Activated CD8-positive, alpha-beta memory T cell treated with anti-CD3 and anti-CD28 coated beads for 36 hours (primary cell): ENCODE measurements around the gene TNFSF4. TPM values are rescaled to one million over a fixed set of nuclear protein-coding genes. Genes with fewer than 3 reads are reported as not detected.

ENCODE experiments used
- CTCF ChIA-PET: fragments of 350-600 bp; sonication (Branson Sonifier 250); formaldehyde crosslinking; loops from one replicate; lab custom pipeline; 2021; ENCODE audit warnings: antibody characterized with exemption; lab: Charles Lee
- POLR2A ChIA-PET: fragments of 350-600 bp; sonication (Branson Sonifier 250); formaldehyde crosslinking; loops from one replicate; lab custom pipeline; 2021; ENCODE audit warnings: antibody characterized with exemption; lab: Charles Lee
- total RNA-seq, 2 experiments: library from RNA; stranded (reverse); gene quantifications; one replicate each; pipeline ENCODE4 v1.2.3, GENCODE V29; 2021

TNFSF4 gene
- total RNA-seq, 2 experiments from 2014 or later: 22.3 to 23.6 TPM

DNA sequence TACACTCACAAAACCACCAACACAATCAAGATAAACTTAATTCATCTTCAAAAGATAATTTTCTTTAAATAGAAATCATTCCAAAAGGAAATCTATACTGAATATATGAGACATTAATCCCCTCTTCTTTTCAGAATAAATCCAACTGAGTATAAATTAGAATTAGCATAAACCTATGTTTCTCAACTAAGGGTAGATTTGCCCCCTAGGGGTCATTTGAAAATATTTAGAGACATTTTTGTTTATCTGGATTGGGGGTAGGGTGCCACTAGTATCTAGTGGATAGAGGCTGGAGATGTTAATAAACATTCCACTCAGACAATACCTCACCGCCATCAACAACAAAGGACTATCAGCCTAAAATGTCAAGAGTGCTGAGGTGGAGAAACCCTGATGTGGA, 6.5 kb upstream of the TNFSF4 start:
- ChIA-PET POLR2A (no interaction called here), CTCF (no interaction called here)

DNA sequence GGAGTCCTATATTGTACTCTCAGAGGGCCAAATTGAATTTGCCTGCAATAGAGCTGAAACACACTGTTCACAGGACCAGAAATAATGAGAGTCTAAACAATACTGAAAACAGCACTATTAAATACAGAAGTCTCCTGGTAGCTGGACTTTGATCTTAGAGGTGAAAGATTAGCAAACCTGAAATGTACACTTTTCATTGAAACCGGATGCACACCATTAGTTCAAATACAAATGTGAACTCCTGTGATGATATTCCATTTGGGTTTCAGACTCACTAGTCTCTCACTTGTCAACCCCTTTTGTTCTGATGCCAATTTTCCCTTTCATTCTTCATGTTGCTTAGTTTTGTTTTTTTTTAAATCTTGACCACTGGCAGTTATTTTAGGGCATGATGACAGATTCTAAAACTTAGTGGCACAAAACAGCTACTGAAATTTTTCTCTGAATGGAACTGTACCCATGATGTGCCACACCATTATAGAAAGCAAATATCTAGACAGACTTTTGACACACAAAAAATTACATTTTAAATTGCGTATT, 5.9 kb upstream of the TNFSF4 start:
- ChIA-PET POLR2A (no interaction called here), CTCF (no interaction called here)

DNA sequence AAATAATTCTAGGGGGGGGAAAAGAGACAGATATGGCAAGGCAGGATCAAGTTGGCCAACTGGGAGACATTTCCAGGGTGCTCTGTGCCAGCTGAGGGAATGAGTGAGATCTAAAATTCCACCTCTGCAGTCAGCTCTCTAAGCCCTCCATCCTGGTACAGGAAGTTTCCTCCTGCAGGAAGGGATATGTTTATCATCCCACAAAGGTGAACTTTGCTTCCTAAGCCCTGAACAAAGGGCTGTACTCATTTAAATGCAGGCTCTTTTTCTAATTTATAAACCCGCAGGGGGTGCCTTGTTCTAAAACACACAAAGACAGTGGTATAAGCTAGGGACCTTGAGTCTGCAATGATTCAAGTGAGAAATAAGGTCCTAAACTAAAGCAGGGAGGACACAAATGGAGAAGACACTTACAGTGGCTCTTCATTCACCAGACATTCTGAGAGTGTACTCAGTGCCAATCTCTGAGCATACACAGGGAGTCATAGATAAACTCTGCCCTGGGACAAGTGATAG, 3.6 kb upstream of the TNFSF4 start:
- CTCF ChIA-PET: no interaction called here
- POLR2A ChIA-PET: no interaction called here

DNA sequence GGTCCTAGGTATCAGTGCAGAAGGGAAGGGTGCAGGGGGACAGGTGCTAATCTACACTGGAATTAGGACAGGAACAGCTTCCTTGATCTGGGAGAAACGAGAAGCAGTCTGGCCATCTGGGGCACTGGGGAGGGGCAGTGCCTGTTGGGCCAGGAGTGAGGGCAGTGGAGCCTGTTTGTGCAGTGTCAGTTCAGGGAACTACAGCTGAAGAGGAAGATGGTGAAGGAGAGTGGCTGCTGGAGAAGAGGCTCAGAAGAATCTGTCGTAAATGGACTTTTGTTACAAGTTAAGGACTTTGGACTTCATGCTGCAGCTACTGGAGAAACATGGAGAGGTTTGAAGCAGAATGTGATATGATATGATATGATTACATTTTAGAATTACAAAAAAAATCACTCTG, 3.2 kb upstream of the TNFSF4 start:
- ChIA-PET POLR2A (no interaction called here), CTCF (no interaction called here)

DNA sequence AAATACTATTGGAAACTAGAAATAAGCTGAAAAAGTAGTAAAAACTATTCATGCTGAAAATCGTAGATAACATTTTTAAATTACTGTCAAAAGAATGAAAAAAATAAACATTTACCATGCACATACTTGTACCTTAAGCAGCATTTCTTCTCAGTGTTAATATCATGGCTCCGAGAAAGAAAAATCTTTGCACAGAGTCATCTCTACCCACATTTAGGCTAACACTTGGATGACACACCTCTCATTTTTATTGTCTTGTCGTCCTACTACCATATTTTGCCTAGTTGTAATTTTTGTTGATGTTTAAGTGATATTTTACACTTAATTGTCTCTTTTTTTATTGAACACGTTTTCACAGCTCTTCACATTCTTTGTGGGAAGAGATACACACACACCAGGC, 1.7 kb upstream of the TNFSF4 start:
- CTCF ChIA-PET: interaction anchor here (1.2 kb wide), 1 partner anchor 464 kb away, joined by 3 read pairs; no protein-coding TSS in a partner anchor
- POLR2A ChIA-PET: interaction anchor here (0.6 kb wide), 1 partner anchor 11 kb away, joined by 6 read pairs; no protein-coding TSS in a partner anchor

DNA sequence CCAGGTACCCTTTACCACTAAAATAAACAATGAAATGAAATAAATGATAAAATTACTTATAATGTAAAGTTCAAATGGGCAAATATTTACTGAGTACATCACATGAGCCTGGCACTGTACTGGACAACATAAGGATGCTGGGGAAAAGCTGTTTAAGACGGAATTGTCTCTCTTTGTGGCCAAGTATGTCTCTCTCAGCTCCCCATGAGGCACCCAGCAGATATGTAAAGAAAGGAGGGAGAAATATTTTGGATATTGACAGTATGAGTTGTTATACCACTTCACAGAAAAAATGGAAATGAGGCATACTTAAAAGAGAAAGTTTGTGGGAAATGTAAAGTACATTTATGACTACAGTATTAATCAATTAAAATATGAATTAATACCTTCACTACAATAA, 1.0 kb upstream of the TNFSF4 start:
- CTCF ChIA-PET: no interaction called here

DNA sequence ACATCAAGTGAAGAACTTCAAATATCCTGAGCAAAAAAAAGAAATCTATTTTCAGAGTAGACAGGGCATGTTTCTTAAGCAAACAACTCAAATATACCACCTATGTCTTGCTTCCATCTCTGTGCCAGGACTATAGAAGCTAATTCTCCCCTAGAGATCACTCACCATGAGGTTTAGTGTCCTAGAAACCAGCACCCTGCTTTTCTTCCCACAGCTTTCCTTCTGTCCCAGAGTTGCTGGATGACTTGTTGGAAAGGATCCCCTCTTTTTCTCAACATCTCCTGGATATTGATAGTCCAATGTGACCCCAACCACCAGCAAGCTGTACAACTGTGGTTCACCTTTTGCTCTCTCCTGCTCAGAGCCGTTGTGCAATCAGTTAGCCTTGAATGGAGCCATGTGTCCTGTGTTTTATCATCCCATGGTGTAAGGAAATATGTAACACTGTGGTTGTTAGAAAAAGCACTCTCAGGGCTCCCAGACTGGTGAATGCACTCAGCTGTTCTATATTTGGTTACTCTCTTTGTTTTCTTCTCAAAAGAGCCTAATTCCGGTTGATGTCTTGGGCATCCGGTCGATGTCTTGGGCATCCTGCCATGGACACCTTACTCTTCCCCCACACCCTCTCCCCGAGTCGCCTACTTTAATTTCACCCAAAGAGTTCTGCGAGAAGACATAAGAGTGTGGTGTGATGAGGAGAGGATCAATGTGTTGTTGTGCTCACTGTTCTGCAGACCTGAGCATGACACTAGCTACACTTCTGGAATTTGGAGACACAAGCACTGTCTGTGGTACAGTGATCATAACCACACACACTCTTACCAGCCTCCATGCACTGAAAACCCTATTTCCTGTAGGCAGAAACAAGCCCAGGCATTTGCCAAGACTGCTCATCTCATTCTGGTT, 1.7 kb downstream of the TNFSF4 start:
- POLR2A ChIA-PET: interaction anchor here (1.2 kb wide), 1 partner anchor 10 kb away, joined by 4 read pairs; no protein-coding TSS in a partner anchor
- CTCF ChIA-PET: interaction anchor here (1.2 kb wide), 1 partner anchor 459 kb away, joined by 3 read pairs; no protein-coding TSS in a partner anchor

More for the DNA sequence above, 1.0 kb upstream of the TNFSF4 start:
- POLR2A ChIA-PET: no interaction called here

DNA sequence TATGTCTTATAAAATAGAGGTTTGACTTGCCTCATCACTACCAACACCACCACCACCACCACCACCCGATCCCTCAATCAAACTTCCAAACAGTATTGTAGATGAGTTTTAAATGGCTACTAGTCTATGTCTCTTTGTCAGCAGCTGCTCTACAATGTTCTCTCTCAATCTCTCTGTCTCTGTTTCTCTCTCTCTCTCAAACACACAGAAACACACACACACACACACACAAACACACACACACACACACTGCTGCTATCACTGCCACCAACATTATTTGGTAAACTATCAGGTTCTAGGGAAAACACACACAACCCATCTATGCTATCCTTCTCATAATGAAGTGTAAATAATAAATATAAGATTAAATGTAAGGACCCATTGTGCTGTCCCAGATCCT, 2.4 kb downstream of the TNFSF4 start:
- CTCF ChIA-PET: interaction anchor here (1.2 kb wide), 1 partner anchor 458 kb away, joined by 3 read pairs; no protein-coding TSS in a partner anchor
- POLR2A ChIA-PET: interaction anchor here (1.2 kb wide), 1 partner anchor 9 kb away, joined by 4 read pairs; no protein-coding TSS in a partner anchor

DNA sequence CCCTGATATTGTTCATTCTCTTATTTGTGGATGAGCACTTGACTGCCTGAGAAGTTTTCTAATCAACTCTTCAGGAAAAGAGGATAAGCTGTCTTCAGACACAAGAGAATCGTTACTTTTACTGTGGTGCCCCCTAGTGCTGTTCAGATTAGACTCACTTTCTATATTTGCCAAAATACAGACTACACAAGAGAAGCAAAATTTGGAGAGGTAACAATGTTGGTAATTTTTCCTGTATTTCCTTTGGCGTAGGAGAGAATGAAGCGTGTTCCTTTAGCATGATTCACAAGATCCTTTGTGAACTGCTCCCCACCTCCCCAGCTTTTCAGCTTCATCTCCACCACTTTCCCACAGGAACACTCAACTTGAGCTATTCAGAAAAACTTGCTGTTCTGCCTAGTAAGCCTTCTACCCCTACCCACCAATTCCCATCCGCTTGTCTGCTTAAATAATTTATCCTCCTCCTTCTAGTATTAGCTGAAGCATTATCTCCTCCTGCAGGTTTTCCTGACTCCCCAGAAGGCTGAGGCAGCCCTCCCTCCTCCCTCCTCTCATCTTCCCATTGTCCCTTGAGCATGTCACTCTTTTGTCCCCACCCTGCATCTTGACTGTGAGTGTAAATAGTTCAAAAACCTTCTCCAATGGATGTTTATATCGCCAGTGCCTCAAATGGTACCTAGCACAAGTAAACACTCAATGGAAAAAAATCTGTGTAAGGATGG, 4.5 kb downstream of the TNFSF4 start:
- POLR2A ChIA-PET: no interaction called here
- CTCF ChIA-PET: interaction anchor here (0.6 to 2.5 kb wide), 8 partner anchors 262 to 461 kb away, joined by 3 to 21 read pairs (median 3); no protein-coding TSS in a partner anchor

DNA sequence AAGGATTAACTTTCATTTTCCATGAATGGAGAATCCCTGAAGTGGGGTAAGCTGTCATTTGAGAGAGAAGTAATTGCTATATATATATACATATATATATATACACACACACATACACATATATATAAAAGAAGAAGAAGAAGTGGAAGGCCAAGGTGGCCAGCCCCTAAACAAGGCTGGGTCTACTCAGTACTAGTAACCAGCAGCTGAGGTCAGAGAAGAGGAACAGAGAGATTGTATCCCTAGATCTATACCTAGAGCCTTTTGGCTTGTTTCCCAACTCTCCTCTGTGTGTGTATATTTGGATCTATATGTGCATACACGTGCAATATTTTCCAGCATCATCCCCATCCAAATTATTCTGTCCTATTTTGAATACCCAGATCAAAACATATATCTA, 5.2 kb downstream of the TNFSF4 start:
- POLR2A ChIA-PET: no interaction called here
- CTCF ChIA-PET: interaction anchor here (0.6 to 2.5 kb wide), 8 partner anchors 261 to 460 kb away, joined by 3 to 21 read pairs (median 3); no protein-coding TSS in a partner anchor

DNA sequence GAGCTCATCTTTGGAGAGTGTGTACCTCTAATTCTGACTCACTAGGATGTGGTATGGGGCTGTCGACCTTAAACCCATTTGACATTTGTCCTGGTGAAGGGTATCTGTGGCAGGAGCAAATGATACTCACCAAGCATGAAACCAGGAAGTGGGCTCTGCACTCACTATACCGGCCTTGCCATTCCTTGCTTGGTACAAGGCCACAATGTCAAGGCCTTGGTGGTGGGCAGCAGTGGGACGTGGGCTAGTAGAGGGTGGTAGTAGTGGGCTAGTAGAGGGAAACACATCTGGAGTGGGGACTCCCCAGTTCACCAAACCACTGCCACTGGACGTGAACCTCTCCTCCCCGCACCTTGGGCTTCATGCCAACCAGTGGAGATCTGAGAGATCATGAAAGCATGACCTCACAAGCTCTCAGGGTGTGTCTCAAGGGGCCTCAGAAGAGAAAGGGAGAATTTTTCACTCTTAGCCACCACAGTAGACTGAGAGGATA, 11.5 kb downstream of the TNFSF4 start:
- POLR2A ChIA-PET: interaction anchor here (1.4 kb wide), 1 partner anchor 10 kb away, joined by 4 read pairs; no protein-coding TSS in a partner anchor
- CTCF ChIA-PET: interaction anchor here (1.0 kb wide), 1 partner anchor 311 kb away, joined by 4 read pairs; no protein-coding TSS in a partner anchor

DNA sequence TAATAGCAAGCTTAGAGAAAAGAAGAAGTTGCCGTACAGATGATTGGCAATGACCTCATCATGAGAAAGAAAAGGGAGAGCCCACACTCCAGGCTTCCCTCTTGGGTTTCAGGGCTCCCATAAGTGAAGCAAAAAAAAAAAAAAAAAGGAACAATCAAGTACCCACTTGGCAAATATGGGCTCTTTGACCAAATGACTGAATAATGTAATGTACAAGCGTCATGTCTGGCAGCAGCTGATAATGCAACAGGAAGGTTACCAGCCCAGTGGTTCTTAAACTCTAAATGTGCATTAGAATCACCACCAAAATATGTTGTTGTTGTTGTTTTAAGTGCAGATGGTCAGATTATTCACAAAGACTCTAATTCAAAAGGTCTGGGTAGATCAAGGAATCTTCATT, 13.5 kb downstream of the TNFSF4 start:
- CTCF ChIA-PET: no interaction called here

DNA sequence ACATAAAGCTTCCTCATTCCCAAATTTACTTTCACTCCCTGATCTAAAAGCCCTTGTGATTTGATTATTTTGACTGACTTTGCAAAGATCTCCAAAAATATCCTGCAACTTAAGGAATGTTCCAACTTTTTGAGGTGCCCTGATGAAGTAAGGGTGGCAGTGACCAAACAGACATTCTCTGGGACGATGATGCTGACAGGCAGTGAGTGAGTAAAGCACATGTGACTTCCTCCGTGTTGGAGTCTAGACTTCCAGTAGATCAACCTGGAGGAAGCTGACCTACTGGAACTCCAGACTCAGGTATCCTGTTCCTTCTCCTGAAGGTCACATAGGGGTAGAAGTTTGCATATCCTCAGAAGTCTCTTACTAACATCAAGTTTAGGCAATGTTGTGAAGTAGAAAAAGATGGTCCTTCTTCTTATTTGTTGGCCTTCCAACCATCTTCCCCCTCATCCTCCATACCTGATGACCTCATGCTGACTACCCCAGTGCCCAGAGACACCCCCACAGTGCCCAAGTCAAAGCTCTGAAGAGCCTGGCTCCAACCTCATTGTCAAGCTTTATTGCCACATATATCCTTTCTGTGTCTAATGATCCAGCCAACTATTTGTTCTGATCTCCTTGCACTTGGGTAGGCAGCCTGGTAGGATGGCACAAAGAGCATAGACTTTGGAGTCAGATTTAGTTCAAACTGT, 16.0 kb downstream of the TNFSF4 start:
- CTCF ChIA-PET: no interaction called here
- POLR2A ChIA-PET: no interaction called here

More for the DNA sequence above, 13.5 kb downstream of the TNFSF4 start:
- POLR2A ChIA-PET: no interaction called here

DNA sequence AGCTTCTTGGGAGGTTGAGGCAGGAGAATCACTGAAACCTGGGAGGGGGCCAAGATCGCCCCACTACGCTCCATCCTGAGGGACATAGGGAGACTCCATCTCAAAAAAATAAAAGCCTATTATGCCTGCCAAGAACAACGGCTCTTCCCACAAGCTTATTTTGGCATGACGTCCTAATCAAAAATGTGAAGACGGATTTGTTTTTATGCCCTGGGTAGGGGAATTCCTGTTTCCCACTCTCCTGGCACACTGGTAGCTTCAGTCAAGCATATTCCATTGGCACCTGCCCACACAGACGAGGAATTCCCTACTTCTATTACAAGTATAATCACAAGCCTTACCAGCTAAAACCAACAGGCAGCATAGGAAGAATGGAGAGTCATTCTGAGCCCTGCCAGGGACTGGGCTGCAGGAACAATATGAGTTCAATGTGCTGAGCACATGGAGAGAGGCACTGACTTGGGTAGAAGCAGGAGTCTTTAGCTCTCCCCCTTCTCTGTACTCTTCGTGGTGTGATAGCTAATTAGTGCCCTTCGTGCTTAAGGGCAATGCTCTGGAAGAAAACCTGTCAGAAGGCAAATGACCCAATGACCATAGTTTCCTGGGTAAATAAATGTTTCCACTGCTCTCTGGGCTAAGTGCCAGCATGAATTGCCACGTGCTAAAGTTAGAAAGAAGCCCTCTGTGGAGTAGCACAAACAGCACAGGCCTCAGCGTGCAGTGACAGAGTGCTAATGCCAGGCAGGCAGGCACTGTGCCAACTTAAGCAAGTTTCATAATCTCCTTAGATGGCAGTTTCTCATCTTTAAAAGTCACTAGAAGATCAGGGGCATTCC, 16.8 kb downstream of the TNFSF4 start:
- CTCF ChIA-PET: interaction anchor here (0.7 kb wide), 1 partner anchor 520 kb away, joined by 3 read pairs; no protein-coding TSS in a partner anchor
- POLR2A ChIA-PET: no interaction called here

DNA sequence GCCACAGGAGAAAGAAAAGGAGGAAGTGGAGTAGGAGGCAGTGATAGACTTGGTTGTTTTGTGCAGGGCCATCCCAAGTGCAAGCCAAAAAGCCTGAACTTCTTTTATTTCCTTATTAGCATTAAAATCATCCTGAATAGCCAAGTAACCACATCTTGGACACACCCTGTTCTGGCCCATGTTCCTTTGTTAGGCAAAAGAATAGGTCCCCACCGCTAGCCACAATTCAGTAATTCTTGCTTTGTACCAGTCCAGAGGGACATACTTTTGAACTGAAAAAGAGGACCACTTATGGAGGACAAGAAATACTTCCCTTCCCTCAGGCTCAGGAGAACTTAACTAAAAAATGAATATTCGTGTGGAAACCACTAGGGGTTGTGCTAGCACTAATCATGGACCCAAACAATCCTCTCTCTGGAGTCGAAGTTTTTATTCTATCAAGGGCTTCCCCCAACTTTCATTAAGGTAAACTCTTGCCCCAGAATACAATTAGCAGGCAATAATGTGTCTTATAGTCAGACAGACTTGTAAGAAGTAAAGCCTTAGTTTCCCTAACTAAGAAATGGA, 19.4 kb downstream of the TNFSF4 start:
- ChIA-PET POLR2A (no interaction called here), CTCF (no interaction called here)

DNA sequence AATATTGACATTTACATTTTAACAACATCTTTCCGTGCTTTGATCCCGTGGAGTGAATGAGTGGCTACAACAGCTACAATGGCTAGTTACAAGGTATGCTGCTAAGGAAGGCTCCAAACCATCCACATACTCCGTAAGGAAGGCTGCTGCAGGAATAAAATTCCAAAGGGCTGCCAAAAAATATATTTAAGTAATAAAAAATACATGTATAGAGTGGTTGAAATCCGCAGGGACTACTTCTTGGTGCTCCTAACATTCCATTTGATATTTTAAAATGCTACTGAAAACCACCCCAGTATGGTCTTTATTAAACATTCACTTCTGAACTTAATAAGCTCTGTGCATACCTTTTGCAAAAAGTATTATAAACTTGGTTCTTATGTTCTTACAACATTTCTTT, 25.3 kb downstream of the TNFSF4 start:
- CTCF ChIA-PET: no interaction called here
- POLR2A ChIA-PET: no interaction called here

DNA sequence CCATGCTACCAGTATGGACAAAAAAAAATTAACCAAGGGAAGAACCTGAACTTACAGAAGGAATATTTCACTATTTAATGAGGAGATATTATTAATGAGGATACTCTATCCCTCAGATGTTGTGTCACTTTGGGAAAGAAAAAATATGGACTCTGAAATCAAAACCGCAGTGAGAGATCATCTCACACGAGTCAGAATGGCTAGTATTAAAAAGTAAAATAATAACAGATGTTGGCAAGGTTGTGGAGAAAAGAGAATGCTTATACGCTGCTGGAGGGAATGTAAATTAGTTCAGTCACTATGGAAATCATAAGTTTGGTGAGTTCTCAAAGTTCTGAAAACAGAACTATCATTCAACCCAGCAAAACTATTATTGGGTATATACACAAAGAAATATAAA, 30.9 kb downstream of the TNFSF4 start:
- CTCF ChIA-PET: no interaction called here
- POLR2A ChIA-PET: no interaction called here
